SH-SY5Y (cell line): ENCODE results near the gene ITGB5.

Experiments
- GATA2 ChIP-seq: IDR thresholded peaks from 2 replicates; pipeline ENCODE4 v1.6.1; 2011; ENCODE audit warnings: mild to moderate bottlenecking, low read depth, low read length
- GATA3 ChIP-seq: IDR thresholded peaks from 2 replicates; pipeline ENCODE4 v1.6.1; 2011; ENCODE audit warnings: low read depth, mild to moderate bottlenecking, low read length, moderate library complexity

DNA sequence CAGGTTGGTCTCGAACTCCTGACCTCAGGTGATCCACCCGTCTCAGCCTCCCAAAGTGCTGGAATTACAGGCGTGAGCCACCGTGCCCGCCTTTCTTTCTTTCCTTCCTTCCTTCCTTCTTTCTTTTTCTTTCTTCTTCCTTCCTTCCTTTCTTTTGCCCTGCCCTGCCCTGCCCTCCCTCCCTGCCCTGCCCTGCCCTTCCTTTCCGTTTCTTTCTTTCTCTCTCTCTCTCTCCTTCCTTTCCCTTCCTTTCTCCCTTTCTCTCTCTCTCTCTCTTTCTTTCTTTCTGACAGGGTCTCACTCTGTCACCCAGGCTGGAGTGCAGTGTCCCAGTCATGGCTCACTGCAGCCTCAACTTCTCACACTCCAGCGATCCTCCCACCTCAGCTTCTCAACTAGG lies 82.3 kb downstream of the ITGB5 start:
- TF ChIP-seq GATA2 (no peak), GATA3 (no peak)
